ENCODE data around the gene LPXN.
"Not testable (repeated sequence)": the region's sequence is repeated elsewhere in the genome, so short reads cannot be mapped to it uniquely, and the experiment has no call there.

LPXN gene

GRCh38 chr11:58579192-58580129 lies 3.8 kb upstream of the LPXN start:
- DNase-seq (ENCODE audit: low spot score) = peak; percentile 90

- peak; percentile 95 for DNase-seq (ENCODE audit: low spot score)
These were observed 3.1 kb upstream of the LPXN start, which contains the start of gene ZFP91 for GRCh38 chr11:58578635-58579191. Gene ZFP91, plus strand, starts transcription at chr11:58579063. Its CDS starts 219 bp downstream, at chr11:58579282.

- peak; percentile 98 for DNase-seq (ENCODE audit: low spot score)
These were observed 2.5 kb upstream of the LPXN start for GRCh38 chr11:58578136-58578634.

GRCh38 chr11:58577555-58578135 lies 2.0 kb upstream of the LPXN start:
- no peak for DNase-seq (ENCODE audit: low spot score)

DNA sequence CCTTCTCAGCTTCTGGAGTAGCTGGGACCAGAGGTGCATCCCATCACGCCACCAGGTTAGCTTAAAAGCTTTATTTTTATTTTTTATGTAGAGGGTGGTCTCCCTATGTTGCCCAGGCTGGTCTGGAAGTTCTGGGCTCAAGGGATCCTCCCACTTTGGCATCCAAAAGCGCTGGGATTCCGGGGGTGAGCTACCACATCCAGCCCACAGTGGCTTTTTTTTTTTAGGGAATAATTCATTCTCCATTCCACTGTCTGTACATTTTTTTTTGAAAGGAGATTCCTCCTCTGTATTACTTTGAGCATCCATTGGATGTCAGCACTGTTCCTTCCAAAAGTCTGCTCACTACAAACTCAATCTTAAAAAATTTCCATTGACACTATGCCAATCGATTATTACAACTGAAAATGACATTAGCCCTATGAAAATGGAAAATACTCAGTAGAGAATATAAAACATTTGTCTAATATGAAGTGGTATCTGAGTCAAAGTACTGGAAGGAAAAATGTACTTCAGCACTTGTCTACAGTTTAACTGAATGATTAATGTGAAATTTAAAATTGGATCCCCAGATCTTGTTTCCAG lies 1.3 kb upstream of the LPXN start:
- no peak for DNase-seq (ENCODE audit: low spot score)

DNA sequence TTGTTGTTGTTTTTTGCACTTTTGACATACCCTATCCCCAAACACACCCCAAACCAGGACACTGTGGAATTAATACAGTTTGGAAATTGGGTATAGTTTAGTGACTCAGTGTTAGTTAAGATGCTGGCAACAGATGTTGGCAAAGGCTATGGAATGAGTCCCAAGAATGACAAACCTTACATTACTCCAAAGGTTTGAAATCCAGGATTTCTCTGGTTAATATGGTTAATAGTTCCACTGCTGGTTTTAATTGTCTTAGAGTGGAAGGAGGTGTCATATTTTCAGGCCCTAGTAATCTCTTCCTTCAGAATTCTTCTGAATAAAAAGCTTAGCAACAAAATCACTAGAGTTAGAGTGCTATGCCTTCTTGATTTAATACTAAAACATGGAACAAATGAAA lies 775 bp downstream of the LPXN start:
- DNase-seq (ENCODE audit: low spot score) = no peak

- no peak for DNase-seq (ENCODE audit: low spot score)
These were observed 2.1 kb downstream of the LPXN start for GRCh38 chr11:58573451-58574104.

GRCh38 chr11:58572906-58573305 lies 2.8 kb downstream of the LPXN start:
- not testable (repeated sequence) for DNase-seq (ENCODE audit: low spot score)

GRCh38 chr11:58567889-58568512 lies 7.7 kb downstream of the LPXN start:
- peak; percentile 67 for DNase-seq (ENCODE audit: low spot score)

DNA sequence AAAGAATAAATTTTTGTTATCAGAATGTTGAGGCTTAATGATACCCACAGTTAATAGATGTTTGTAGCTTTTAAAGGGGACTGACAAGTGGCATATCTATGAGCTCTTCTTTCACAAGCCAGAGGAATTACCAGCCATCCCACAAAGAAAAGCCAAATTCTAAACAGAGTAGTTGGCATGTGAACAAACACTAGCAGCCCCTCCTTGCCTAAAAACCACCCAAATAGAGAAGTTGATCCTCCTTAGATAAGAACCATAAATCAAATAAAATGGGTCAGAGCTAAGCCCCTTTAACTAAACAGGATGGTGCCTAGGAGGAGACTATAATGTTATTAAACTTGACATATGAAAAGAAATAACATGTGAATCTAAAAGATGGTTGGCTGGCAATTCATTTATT lies 11.4 kb downstream of the LPXN start:
- DNase-seq (ENCODE audit: low spot score) = no peak

DNA sequence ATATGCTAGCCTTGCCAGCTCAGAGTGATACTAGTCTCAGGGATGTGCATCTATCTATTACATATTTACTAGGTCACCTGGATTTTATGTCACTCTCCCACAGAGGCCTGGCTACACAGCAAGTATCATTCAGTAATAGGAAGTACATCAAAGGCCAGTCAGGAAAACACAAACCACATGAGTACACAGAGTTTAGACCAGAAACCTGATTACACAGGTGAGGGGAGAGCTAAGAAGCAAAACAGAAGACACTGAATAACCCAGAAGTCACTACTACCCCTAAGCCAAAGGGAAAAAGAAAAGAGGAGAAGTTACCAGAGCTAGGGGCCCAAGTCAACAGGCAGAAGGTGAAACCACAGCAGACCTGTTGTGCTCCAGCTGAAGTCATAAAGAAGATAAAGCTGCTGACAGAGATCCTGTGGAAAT lies 13.3 kb downstream of the LPXN start:
- DNase-seq (ENCODE audit: low spot score) = no peak

GRCh38 chr11:58561394-58562098 lies 14.1 kb downstream of the LPXN start:
- DNase-seq (ENCODE audit: low spot score) = no peak

- no peak for DNase-seq (ENCODE audit: low spot score)
These were observed 14.8 kb downstream of the LPXN start for GRCh38 chr11:58560842-58561241.

DNA sequence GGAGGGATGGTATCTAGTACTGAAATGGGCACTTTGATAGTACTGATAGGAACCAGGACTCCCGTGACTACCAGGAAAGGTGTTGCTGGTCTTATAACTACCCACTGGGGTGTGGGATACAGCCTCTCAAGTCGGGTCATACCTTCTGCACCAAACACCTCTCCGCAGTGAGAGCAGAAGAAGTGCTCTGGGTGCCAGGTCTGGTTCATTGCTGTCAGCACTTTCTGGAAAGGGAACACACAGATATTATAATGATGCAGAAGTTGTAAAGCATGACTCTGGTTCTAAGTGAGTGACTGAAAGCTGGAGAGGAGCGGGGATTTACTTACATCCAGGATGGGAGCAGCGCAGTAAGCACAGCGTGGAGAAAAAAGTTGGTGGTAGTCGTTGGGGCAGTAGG lies 26.0 kb downstream of the LPXN start:
- no peak for DNase-seq (ENCODE audit: low spot score)

- no peak for DNase-seq (ENCODE audit: low spot score)
These were observed 28.8 kb downstream of the LPXN start for GRCh38 chr11:58546841-58547240.

- no peak for DNase-seq (ENCODE audit: low spot score)
These were observed 43.8 kb downstream of the LPXN start for GRCh38 chr11:58531865-58532341.

DNA sequence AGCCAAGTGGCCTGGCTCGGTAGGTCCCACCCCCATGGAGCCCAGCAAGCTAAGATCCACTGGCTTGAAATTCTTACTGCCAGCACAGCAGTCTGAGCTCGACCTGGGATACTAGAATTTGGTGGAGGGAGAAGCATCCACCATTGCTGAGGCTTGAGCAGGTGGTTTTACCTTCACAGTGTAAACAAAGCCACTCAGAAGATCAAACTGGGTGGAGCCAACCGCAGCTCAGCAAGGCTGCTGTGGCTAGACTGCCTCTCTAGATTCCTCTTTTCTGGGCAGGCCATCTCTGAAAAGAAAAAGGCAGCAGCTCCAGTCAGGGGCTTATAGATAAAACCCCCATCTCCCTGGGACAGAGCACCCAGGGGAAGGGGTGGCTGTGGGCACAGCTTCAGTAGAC lies 45.4 kb downstream of the LPXN start:
- no peak for DNase-seq (ENCODE audit: low spot score)

- DNase-seq (ENCODE audit: low spot score) = no peak
These were observed 48.2 kb downstream of the LPXN start for GRCh38 chr11:58527429-58527828.

DNA sequence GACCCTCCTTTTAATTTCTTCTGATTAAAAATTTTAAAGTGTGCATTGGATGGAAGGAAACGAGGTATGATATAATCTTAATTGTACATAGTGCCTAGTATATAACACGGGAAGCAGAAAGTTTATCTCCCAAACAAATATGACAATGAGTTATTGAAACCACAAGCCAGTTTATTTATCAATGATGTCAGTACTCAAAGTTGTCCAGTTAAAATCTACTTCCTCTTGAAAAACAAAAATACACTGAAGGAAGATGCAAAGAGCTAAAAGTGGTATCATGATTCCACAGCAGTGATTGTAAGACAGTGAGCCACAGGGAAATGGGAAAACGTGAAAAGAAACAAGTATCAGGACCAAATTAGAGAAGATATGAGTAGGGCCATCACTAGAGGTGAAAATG lies 48.9 kb downstream of the LPXN start:
- no peak for DNase-seq (ENCODE audit: low spot score)

- DNase-seq (ENCODE audit: low spot score) = no peak
These were observed 50.5 kb downstream of the LPXN start for GRCh38 chr11:58525037-58525614.
